Measurements from ENCODE around the gene TSPOAP1. TPM values are rescaled to one million over a fixed set of nuclear protein-coding genes. Genes with fewer than 3 reads are reported as not detected.

Gene TSPOAP1
- total RNA-seq, 1 experiment from 2014 or later: not detected

GRCh38 chr17:58303971-58304749 lies 24.4 kb downstream of the TSPOAP1 start:
- peak; percentile 44 for DNase-seq (ENCODE audit: low spot score)

DNA sequence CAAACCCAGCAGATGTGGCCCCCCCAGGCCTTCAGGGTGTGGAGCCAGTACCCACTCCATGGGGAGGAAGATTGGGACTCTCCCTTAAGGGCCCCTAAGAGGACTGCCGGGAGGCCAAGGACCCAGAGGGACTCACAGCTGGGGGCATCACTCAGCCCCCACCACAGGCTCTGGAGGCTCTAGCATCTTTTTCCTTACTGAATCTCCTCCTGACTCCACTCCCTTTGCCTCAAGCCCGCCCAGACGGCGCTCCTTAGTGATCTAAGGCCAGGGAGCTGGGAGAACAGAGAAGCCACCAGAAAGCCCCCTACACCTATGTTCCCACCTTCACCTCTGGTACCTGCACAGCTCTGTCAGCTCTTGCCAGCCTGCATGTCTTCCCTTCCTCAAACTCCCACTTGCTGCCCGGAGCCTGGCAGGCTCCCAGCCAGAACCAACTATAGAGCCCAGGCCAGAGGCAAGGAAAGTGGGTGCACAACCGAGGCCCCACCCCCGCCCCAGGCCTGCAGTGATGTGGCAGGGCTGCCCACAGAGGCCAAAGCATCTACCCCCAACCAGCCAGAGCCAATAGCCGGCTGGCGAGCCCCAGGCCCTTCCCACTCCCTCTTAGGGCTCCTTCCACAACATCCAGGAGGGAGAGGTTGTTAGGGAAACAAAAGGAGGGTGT lies 25.5 kb downstream of the TSPOAP1 start:
- DNase-seq (ENCODE audit: low spot score): no peak

DNA sequence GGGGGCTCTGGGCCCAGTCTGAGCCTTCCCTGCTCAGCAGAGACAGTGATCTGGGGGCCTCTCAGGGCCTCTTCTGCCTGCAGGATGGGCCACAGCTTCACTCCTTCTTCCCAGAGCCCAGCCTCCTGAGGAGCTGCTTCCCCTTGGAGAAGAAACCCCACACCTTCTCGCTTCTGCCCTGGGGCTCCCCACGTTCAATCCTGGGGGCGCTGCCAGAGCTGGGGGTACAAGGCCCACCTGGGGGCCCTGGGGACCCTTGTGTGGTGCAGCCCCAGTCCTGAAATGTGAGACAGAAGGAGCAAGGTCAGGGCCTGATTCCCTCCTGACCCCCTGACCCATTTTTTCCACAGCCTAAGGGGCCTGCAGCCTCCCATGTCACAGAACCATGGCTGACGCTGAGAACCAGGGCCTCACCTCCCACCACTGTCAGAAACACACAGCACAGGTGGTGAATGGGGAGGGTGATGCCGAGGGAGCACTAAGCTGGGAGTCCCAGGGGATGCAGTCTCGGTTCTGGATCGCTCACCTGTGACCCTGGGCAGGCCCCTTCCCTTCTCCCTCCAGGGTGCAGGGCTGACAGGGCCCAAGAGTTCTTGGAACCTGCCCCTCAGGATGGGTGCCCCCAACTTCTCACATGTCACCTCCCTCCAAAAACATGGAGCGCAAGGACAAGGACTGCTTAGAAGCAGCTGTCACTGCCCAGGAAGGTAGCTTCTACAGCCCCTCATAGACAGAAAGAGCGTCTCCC lies 26.2 kb downstream of the TSPOAP1 start:
- DNase-seq (ENCODE audit: low spot score): no peak

GRCh38 chr17:58301504-58302150 lies 27.0 kb downstream of the TSPOAP1 start:
- no peak for DNase-seq (ENCODE audit: low spot score)

- no peak for DNase-seq (ENCODE audit: low spot score)
Observed at GRCh38 chr17:58300336-58300735, 28.3 kb downstream of the TSPOAP1 start.

- no peak for DNase-seq (ENCODE audit: low spot score)
Observed at GRCh38 chr17:58294034-58294433, 34.6 kb downstream of the TSPOAP1 start.

DNA sequence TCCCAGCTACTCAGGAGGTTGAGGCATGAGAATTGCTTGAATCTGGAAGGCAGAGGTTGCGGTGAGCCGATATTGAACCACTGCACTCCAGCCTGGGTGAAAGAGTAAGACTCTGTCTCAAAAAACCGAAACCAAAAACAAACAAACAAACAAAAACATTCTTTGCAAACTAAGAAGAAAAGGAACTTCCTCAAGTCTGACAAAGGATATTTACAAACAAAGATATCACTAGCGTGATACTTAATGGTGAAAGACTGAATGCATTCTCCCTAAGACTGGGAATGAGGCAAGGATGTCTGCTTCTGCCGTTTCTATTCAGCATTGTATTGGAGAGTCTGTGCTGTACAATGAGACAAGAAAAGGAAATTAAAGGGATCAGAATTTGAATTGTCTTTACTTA lies 37.3 kb downstream of the TSPOAP1 start:
- no peak for DNase-seq (ENCODE audit: low spot score)

GRCh38 chr17:58289869-58290268 lies 38.7 kb downstream of the TSPOAP1 start:
- DNase-seq (ENCODE audit: low spot score): no peak

DNA sequence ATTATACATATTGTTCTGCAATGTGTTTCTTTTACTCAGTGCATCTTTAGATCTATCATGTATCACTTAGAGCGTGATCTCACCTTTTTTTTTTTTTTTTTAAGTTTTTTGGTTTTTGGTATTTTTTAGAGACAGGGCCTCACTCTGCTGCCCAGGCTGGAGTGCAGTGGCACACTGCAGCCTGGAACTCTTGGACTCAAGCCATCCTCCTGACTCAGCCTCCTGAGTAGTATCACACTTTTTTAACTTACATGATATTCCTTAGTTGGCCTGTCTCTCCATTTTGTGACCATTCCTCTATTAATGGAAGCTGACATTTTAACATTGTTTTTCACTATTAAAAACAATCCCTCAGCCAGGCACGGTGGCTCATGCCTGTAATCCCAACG lies 43.2 kb downstream of the TSPOAP1 start:
- no peak for DNase-seq (ENCODE audit: low spot score)

DNA sequence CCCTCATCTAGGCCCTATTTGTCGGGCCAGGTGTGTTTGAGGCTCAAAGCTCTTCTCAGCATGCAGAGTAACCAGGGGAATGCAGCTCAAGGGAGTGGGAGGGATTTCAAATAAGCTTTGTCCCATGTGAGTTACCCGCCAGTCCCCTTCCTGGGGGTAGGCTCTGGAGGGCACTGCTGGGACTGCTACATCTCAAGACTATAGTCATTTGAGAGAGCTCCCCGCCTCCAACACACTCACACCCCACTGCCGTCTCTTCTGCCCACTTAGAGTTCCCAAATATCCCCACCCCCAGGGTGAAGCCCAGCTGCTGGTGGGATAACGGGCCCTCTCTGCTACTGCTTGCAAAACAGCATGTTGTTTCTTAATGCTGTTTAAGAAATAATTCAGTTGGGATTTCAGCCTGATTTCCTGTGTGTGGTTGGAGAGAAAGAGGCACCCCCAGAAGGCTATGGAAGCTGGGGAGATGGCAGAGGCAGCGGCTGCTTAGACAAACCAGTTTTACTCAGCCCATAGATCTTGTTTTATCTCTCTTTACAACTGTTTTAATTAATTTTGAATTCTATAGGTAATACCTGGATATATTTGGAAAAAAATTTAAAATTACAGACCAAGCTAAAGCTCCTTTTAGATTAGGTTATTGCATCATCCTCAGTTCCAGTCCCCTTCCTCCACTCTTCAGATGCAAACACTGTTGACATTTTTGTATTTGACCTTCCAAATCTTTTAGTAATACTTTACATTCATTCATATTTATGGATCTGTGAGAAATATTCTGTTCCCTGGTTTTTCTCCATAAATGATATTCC lies 43.8 kb downstream of the TSPOAP1 start:
- DNase-seq (ENCODE audit: low spot score): no peak

GRCh38 chr17:58283674-58284612 lies 44.7 kb downstream of the TSPOAP1 start:
- DNase-seq (ENCODE audit: low spot score): no peak

- no peak for DNase-seq (ENCODE audit: low spot score)
Observed at GRCh38 chr17:58282442-58282841, 46.2 kb downstream of the TSPOAP1 start.

DNA sequence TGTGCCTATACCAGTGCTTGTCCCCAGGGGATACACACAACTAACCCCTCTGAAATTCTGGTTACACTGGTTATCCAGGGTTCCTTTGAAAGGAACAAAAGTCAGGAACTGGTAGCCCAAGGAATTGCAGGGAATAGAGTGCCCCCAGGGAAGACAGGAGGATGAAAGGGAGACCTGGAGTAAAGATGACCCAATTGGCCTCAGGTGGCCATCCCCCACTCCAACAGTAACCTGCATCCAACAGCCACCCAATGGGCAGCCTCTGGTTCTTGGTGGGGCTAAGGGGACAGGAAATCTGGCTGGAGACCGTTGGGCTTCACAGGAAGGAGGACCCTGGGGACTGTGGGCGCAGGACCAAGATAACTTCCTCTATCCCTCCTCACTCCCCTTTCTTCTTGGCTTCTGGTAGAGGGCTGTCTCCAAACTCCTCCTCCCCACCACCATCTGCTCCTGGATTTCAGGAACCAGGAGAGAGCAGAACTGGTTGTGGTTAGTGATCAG lies 47.0 kb downstream of the TSPOAP1 start:
- DNase-seq (ENCODE audit: low spot score): no peak

DNA sequence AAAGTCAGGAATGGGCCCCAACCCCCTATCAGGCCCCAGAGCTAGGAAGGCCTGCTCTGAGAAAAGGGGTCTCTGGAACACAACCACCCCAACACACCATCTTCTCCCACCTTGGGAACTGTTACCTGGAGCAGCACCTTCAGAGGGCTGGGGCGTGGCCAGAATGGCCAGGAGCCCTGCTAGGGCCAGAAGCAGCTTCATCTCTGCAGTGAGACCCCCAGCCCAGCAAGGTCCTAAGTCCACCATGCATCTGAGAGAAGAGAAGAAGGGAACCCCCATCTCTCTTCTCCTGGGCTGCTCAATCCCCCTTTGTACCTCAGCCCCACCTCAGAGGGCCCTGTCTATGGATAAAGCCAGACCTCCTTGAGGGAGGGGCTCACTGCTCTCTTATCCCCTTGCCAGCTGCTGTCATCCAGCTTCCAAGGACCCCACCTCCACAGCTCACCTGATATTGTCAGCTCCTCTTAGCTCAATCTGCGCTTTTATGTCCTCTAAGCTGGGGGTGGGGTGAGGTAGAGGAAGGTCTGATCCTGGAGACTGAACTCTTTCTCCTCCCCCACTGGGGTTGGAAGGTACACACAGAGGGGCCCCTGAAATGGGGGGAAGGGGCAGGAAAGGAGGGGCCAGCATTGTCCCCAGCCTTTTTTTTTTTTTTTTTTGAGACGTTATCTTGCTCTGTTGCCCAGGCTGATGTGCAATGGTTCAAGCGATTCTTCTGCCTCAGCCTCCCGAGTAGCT lies 47.9 kb downstream of the TSPOAP1 start, which contains the start of gene MPO:
TSS of gene MPO (minus strand) at position 456 of the 738 bp plus-strand sequence. CDS start at position 279, 177 bp downstream.
- no peak for DNase-seq (ENCODE audit: low spot score)

GRCh38 chr17:58279736-58280479 lies 48.7 kb downstream of the TSPOAP1 start:
- no peak for DNase-seq (ENCODE audit: low spot score)

- no peak for DNase-seq (ENCODE audit: low spot score)
Observed at GRCh38 chr17:58279016-58279711, 49.4 kb downstream of the TSPOAP1 start.

DNA sequence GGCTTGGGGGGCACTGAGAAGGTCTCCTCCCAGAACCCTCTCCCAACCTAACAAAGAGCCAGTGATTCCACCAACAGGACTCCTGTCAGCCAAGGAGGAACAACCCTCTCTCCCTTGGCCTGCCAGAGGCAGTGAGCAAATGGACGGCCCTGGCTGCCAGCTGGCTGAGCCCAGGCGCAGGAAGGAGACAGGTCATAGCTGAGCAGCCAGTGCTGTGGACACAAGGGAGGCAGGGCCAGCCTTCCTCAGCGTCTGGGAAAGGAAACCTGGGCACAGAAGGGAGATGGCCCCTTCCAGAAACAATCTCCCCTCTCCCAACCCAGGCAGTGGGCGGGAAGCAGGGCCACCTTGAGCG lies 50.0 kb downstream of the TSPOAP1 start:
- no peak for DNase-seq (ENCODE audit: low spot score)

Data from A172 (cell line).